Cerebellar cortex (tissue), 1 donor: Measurements from ENCODE around the gene HOXA5.
A peak's percentile ranks its signal among the peaks of the same experiment; 100 is the strongest.

ENCODE experiments used
- DNase-seq: peaks from one replicate; pipeline ENCODE4 v3.0.0-alpha.2; 2015; ENCODE audit warnings: low spot score

HOXA5 gene

GRCh38 chr7:27171637-27172314, 28.3 kb upstream of the HOXA5 start:
- DNase-seq = peak; percentile 56

GRCh38 chr7:27171325-27171636, 27.8 kb upstream of the HOXA5 start:
- DNase-seq = peak; percentile 51

DNA sequence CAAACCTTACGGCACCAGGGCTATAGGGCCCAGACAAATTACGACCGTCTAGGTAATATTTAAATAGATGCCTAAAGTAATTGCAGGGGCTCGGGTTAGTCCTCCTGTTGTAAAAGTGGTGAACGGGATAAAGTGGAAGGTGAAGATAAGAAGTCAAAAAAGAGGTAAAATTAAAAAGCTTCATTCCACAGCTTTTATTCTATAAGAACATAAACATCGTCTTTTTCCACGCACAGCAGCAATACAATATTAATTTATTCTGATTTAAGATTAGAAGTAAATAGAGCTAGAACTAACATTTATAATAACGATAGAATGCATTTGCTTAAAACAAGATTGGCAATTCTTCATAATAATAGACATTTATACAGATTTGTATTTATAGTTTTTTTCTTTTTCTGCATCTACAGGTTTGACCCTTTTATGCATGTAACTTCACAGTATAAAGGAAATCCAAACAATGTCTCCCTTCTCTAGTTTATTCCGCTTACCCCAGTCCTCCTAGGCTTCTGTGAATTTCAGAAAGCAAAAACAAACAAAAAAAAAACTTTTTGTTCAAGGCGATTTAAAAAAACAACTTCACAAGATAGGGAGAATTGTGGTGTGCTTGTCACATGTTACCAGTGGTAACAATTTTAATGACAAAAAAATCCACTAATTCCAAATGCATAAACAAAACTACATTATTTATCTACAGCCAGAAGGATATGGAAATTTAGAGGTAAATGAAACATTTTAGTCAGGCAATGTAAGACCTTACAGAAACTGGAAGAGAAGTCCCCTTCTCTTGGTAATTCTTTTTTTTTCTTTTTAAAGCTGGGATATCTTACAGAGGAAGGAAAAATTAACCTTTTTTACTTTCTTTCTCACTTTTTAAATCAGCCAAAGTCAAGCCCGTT, 27.2 kb upstream of the HOXA5 start:
- DNase-seq = no peak

GRCh38 chr7:27169658-27170425, 26.4 kb upstream of the HOXA5 start:
- peak; percentile 61 for DNase-seq

GRCh38 chr7:27168265-27168947, 24.9 kb upstream of the HOXA5 start:
- peak; percentile 43 for DNase-seq

GRCh38 chr7:27167916-27168264, 24.4 kb upstream of the HOXA5 start:
- peak; percentile 23 for DNase-seq

DNA sequence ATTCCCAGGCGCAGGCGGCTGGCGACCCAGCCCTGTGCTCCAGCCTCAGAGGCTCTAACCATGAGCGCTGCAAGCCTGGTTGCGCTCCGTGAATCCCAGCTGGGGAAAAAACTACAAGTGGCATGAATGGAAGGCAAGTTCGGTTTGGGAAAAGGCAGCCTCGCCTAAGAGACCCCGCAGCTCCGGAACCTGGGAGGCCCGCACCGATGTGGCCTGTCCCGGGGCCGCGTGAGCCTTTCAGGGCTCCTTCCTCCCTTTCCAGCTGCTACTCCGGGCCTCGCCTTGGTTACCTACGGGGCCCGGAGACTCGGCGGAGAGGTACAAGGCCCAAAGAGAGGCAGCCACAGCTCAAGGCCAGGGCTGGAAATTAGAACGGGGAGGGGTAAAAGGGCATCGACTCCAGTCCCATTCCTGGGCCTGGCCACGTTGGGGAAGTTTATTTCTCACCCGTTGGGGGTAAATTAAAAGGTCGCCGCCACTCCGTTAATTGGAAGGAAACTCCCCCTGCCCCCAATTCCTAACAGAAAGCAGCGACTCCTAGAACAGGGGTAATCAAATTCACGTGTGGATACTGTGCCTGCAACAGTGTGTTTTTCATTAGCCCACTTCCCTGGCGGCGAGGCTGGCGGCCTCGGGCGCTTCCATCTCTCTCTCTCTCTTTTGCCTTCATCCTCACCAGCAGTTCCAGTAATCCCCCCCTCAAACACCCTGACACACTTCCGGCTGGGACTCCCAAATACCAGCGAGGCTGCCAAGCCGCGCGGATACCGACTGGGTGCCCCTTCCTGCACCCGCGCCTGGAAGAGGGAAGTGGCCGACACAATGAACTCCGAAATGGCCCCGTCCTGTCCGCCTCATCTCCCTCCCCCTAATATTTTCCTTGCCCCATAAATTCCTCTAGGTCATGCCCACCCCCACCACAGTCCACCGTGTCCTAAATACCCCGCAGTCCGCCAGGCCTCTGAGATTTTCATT, 23.3 kb upstream of the HOXA5 start:
- peak; percentile 43 for DNase-seq

GRCh38 chr7:27165996-27166530, 22.6 kb upstream of the HOXA5 start:
- DNase-seq = peak; percentile 52

DNA sequence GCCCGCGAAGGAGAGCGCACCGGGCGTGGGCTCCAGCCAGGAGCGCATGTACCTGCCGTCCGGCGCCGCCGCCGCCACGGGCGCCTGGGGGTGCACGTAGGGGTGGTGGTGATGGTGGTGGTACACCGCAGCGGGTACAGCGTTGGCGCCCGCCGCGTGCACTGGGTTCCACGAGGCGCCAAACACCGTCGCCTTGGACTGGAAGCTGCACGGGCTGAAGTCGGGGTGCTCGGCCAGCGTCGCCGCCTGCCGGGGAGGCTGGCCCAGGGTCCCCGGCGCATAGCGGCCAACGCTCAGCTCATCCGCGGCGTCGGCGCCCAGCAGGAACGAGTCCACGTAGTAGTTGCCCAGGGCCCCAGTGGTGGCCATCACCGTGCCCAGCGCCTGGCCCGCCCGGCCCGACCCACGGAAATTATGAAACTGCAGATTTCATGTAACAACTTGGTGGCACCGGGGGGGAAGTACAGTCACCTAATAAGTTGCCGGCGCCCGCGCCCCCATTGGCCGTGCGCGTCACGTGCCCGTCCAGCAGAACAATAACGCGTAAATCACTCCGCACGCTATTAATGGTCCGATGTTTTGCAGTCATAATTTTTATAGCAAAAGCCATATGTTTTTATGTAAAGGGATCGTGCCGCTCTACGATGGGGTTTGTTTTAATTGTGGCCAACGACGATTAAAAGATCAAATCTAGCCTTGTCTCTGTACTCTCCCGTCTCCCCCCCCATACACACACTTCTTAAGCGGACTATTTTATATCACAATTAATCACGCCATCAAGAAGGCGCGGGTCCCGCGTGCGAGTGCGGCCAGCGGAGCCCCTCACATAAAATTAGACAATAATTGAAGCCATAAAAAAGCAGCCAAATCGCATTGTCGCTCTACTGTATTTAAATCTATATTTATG, 21.9 kb upstream of the HOXA5 start, which contains the start of gene HOXA9:
HOXA9 (minus strand) TSS at position 449 of the 907 bp plus-strand sequence; CDS start at position 369, 80 bp downstream.
- peak; percentile 68 for DNase-seq

- peak; percentile 26 for DNase-seq
Measured at GRCh38 chr7:27164367-27165088, 21.0 kb upstream of the HOXA5 start.

GRCh38 chr7:27164045-27164366, 20.5 kb upstream of the HOXA5 start:
- no peak for DNase-seq

DNA sequence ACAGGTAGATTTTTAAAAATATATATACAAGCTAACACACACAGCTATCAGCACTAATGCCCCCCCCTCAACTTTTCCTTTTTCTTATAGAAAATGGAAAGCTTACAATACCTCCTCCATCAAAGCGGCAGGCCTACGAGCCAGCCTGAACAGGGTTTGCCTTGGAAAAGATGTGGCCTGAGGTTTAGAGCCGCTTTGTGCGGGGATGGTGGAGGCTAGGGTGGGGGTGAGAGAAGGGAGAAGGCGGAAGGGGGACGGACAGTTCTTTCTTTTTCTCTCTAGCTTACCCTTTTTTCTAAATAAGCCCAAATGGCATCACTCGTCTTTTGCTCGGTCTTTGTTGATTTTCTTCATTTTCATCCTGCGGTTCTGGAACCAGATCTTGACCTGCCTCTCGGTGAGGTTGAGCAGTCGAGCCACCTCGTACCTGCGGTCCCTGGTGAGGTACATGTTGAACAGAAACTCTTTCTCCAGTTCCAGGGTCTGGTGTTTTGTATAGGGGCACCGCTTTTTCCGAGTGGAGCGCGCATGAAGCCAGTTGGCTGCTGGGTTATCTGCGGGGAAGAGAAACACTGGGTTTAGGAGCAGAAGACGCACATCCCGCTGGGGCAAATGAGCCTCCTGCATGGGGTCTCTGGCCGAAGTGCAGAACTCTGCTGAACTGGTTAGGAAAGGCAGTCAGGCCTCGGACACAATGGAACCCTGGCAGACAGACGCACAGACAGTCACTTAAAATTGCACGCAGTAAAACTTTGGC, 20.0 kb upstream of the HOXA5 start:
- no peak for DNase-seq

DNA sequence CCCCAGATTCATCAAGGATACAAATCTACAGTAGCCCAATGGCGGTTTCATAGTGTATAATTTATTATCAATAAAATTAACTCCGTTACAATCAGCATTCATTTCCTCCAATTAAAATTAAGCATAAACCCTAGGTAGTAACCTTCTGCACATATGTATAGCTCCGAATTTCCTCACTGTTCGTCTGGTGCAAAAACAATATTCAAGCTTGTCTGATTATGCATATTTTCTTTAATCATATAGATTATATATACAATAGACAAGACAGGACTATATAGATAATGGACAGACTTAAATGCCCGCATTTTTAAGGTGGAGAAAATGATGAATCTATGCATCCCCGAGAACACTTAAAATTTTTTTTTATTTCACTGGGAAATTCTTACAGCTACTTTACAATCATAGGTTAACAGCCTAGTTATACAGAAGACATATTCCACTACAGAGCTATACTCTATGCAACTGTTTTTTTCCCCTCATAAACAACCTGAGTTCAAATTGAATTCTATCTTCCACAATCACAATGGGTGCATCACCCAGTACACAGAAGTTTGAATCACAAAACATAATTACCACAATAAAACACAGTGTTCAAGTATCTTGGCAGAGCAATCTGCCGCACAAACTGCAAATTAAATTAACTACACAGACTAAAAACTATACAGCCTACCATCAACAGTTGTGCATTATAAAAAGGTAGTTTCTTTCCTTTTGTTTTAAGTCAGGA, 19.2 kb upstream of the HOXA5 start:
- no peak for DNase-seq

DNA sequence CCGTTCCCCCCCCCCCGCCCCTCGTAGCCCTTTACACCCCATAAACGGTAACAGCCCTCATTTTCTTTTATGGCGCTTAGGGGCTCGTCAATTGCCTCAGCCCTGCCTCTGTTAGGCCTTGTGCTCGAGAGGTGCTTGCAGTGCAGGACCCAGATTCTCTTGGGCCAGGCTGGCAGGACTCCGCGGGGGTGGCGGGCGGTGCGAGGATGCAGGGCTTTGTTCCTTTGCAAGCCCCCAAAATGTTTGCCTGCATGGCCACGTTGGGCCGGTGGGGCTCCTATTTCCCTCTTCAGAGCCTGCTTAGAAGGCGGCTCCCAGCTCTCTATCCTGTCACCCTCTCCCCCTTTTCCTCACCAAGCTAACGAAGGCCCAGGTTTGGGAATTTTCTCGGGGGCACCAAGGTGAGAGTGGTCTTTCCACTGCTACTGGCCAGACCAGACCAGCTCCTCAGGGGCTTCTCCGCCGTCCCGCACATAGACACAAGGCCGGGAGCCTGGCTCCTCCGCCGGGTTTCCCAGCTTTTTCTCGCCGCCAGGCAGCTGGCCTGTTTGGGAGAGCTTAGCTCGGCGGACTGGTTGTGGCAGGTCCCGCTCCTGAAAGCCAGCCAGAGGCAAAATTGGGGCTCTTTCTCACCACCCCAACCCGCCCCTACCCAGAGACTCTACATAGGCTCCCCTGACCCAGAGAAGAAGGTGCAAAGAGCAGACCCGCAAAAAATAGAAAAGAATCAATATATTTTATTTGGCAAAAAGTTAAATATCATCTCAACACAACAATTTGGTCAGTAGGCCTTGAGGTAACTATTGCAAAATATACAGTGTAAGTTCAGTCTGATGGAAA, 18.5 kb upstream of the HOXA5 start:
- no peak for DNase-seq

DNA sequence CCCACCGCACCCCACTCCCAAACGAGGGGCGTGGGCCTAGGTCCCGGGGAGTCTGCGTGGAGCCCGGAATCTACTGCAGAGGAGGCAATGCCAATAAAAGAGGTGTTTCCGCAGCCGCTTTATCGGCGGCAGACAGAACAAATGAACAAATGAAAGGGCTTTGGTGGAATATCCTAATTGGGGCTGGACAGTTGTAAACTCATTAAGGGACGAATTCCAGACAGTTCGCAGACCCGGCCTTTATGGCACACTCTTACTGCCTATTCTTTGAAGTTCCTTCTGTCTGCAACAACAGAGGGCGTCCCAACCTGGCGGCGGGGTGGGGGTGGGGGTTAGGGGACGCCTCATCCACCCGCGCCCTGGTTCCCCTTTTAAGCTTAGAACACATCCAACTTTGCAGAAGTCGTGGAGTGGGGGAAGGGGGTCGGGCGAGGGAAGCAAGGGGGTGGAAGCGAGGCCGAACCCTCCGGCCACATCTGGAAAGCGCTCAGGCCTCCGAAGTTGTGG, 17.8 kb upstream of the HOXA5 start:
- peak; percentile 73 for DNase-seq

DNA sequence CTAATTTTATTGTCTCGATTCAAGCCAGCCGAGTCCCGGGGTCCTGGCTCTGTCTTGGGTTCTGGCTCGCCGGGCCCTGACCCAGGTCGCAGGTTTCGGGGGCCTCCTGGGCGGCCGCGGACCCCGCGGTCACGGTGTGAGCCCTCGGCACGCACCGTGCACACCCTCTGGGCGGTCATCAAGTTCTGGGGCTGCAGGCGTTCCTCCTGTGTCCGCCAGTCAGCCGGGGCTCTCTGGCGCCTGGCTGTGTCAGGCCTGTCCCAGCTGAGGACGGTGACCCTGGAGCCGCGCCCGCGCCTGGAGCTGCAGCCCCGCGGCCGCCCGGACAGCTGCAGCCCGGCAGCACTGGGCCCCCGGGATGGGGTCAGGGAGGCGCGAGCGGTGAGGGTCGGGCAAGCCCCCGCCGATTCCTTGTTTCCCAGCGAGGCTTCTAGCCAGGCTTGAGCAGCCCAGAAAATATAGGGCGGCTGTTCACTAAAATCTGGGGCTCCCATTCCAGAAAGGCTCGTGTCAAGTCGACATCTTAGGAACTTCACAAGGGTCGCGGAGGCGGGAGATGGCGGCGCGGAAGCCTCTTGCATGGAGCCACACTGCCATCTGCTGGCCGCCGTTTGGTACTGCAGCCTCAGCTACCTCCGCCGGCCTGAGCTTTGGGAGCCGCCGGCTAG, 17.2 kb upstream of the HOXA5 start:
- peak; percentile 79 for DNase-seq
